Astrocyte (in vitro differentiated cells and primary cell): ENCODE data around the gene C2orf68.

Source experiments
- CTCF ChIP-seq: IDR thresholded peaks from 2 replicates; pipeline ENCODE4 v1.5.1; 2011; ENCODE audit warnings: low read depth, mild to moderate bottlenecking, inconsistent platforms, low read length, moderate library complexity; ENCODE audit not compliant: insufficient read depth
- EZH2 ChIP-seq: IDR thresholded peaks from 2 replicates; pipeline ENCODE4 v1.6.1; 2012; ENCODE audit warnings: mild to moderate bottlenecking, low read length, inconsistent platforms; ENCODE audit not compliant: insufficient read depth

GRCh38 chr2:85606116-85606455 lies 5.8 kb downstream of the C2orf68 start:
- TF ChIP-seq EZH2 (no peak), CTCF (no peak)
